Nephron progenitor cell (in vitro differentiated cells): ENCODE measurements around the gene WFIKKN2.
A peak's percentile ranks its signal among the peaks of the same experiment; 100 is the strongest.
"Not testable (repeated sequence)": the region's sequence is repeated elsewhere in the genome, so short reads cannot be mapped to it uniquely, and the experiment has no call there.

ENCODE experiments used
- DNase-seq: peaks from one replicate; pipeline ENCODE4 v3.0.0; 2021
- H3K27ac Mint-ChIP-seq: 2 replicates; pipeline ENCODE4 v1.8.0; 2021; ENCODE audit warnings: mild to moderate bottlenecking, moderate library complexity, mixed read lengths
- H3K27me3 Mint-ChIP-seq: 2 replicates; pipeline ENCODE4 v1.8.0; 2021; ENCODE audit warnings: mild to moderate bottlenecking, low read depth, mixed read lengths; ENCODE audit not compliant: poor library complexity
- H3K36me3 Mint-ChIP-seq: 2 replicates; pipeline ENCODE4 v1.8.0; 2021; ENCODE audit warnings: low read depth, mixed read lengths
- H3K4me1 Mint-ChIP-seq: 2 replicates; pipeline ENCODE4 v1.8.0; 2021; ENCODE audit warnings: mixed read lengths
- H3K4me3 Mint-ChIP-seq: 2 replicates; pipeline ENCODE4 v1.8.0; 2021; ENCODE audit warnings: mild to moderate bottlenecking, moderate library complexity, mixed read lengths
- H3K9me3 Mint-ChIP-seq: 2 replicates; pipeline ENCODE4 v1.8.0; 2021; ENCODE audit warnings: mild to moderate bottlenecking, moderate library complexity, mixed read lengths
- CTCF ChIP-seq: fragments of 200-600 bp; sonication (generic); IDR thresholded peaks from 2 replicates; pipeline ENCODE4 v1.5.0; 2021; ENCODE audit warnings: antibody characterized with exemption

Gene WFIKKN2

GRCh38 chr17:50800196-50800700 lies 35.1 kb upstream of the WFIKKN2 start:
- no peaks in the 10 kb centered on the region for H3K9me3 Mint-ChIP-seq
- no peak for TF ChIP-seq CTCF
- no peaks in the 10 kb centered on the region for H3K36me3 Mint-ChIP-seq
- DNase-seq: no peak
- H3K4me3 Mint-ChIP-seq: no peak overlapping the region
- peaks cover 86% of the 10 kb centered on the region for H3K4me1 Mint-ChIP-seq
- peaks cover 9% of the 10 kb centered on the region for H3K27me3 Mint-ChIP-seq
- peak overlapping the region; percentile 29 for H3K27ac Mint-ChIP-seq

GRCh38 chr17:50802609-50803571 lies 32.5 kb upstream of the WFIKKN2 start:
- H3K4me3 Mint-ChIP-seq: no peak overlapping the region
- H3K36me3 Mint-ChIP-seq: no peaks in the 10 kb centered on the region
- no peak for DNase-seq
- H3K27me3 Mint-ChIP-seq: peaks cover 14% of the 10 kb centered on the region
- H3K4me1 Mint-ChIP-seq: peaks cover 77% of the 10 kb centered on the region
- H3K9me3 Mint-ChIP-seq: no peaks in the 10 kb centered on the region
- H3K27ac Mint-ChIP-seq: peak overlapping the region; percentile 90
- no peak for TF ChIP-seq CTCF

- no peak for DNase-seq
- no peak for TF ChIP-seq CTCF
- Mint-ChIP-seq H3K4me3 (no peak overlapping the region), H3K36me3 (no peaks in the 10 kb centered on the region), H3K4me1 (peaks cover 70% of the 10 kb centered on the region), H3K27ac (peak overlapping the region; percentile 90), H3K27me3 (peaks cover 16% of the 10 kb centered on the region), H3K9me3 (no peaks in the 10 kb centered on the region)
Measured at GRCh38 chr17:50803676-50804075, 31.7 kb upstream of the WFIKKN2 start.

GRCh38 chr17:50804749-50805475 lies 30.5 kb upstream of the WFIKKN2 start:
- not testable (repeated sequence) for H3K36me3 Mint-ChIP-seq, H3K27ac Mint-ChIP-seq, H3K4me3 Mint-ChIP-seq, H3K9me3 Mint-ChIP-seq, DNase-seq
- Mint-ChIP-seq H3K4me1 (peaks cover 57% of the 10 kb centered on the region), H3K27me3 (peaks cover 20% of the 10 kb centered on the region)

GRCh38 chr17:50805486-50805885 lies 29.9 kb upstream of the WFIKKN2 start:
- H3K9me3 Mint-ChIP-seq: no peaks in the 10 kb centered on the region
- no peaks in the 10 kb centered on the region for H3K36me3 Mint-ChIP-seq
- H3K27me3 Mint-ChIP-seq: peaks cover 15% of the 10 kb centered on the region
- H3K4me1 Mint-ChIP-seq: peaks cover 53% of the 10 kb centered on the region
- H3K4me3 Mint-ChIP-seq: no peak overlapping the region
- H3K27ac Mint-ChIP-seq: no peak overlapping the region
- no peak for TF ChIP-seq CTCF
- DNase-seq: no peak

GRCh38 chr17:50806141-50806643 lies 29.2 kb upstream of the WFIKKN2 start:
- DNase-seq: no peak
- Mint-ChIP-seq H3K9me3 (no peaks in the 10 kb centered on the region), H3K27me3 (peaks cover 15% of the 10 kb centered on the region), H3K4me1 (peaks cover 53% of the 10 kb centered on the region), H3K4me3 (no peak overlapping the region), H3K36me3 (no peaks in the 10 kb centered on the region), H3K27ac (no peak overlapping the region)
- no peak for TF ChIP-seq CTCF
